CD4-positive, alpha-beta T cell treated with Interleukin-4 for 1 hour (primary cell): Measurements from ENCODE around the gene CTXND1.

Source experiments
- DNase-seq, 2 donors: peaks; one replicate each; pipeline ENCODE4 v3.0.0-alpha.2; 2020 to 2022

CTXND1 gene

DNA sequence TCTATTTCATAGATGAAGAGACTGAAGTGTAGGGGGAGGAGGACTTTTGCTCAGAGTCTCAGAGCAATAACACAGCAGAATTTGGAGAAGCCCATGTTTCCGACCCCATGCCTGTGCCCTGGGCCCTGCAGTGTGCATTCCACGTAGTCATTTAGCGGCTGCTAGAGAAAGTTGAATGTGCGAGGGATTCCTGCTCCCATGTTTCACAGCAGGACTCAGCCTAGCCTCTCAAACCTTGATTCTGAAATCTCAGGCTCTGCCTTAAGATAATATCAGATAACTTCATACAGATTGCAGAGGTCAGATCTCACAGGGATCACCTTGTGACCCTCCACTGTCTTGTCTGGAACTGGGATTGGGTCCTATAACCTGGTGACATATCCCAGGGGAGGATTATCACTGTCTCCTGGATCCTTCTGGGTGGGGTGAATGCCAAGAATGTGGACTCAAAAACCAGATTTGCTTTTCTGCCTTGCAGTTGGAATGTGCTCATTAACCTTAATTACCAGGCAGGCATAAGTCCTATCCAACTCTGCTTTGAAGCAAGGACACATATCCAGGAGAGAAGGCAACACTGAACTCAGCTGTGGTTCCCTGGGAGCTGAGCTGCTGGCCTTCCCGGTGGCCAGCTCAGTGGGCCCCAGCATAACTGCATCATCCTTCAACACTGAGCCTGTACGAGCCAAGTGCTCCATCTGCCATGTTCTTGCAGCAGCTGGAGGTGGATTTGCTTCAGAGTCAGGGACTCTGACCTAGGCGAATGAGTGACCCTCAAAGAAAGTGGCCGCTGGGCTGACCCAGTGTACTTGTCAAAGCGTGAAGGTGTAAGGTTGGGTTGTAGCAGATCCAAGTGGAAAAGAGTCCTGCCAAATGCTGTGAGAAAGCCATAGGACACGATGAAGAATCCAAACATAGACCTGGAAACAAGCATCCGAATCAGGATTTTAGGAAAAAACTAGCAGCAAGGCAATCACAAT, 43.0 kb downstream of the CTXND1 start:
- DNase-seq, result no peak

DNA sequence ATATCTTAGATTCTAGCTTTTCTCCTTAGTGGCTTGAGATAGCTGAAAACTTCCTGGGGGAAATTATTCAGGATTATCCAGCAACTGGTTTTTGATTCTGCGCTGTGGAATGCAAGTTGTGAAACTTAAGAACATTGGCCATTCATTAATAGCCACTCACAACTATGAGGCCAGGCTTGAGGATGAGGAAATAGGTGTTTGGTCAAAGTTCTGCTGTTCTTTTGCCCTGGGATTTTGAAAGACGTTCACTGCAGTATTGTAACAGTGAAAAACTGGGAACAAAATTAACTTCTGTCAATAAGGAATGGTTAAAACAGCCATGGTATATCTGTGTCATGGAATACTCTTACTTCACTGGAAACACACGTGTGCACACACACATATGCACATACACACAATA, 44.1 kb downstream of the CTXND1 start:
- DNase-seq, result no peak

DNA sequence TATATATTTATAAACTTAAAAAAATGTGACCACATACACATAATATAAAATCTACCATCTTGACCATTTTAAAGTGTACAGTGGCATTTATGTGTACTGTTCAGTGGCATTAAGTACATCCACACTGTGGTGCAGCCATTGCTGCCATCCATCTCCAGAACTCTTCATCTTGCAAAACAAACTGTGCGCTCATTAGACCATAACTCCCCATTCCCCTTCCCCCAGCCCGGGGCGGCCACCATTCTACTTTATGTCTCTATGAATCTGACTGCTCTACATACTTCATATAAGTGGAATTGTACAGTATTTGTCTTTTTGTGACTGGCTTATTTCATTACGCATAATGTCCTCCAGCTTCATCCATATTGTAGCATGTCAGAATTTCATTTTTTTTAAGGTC, 47.8 kb downstream of the CTXND1 start:
- no peak for DNase-seq

DNA sequence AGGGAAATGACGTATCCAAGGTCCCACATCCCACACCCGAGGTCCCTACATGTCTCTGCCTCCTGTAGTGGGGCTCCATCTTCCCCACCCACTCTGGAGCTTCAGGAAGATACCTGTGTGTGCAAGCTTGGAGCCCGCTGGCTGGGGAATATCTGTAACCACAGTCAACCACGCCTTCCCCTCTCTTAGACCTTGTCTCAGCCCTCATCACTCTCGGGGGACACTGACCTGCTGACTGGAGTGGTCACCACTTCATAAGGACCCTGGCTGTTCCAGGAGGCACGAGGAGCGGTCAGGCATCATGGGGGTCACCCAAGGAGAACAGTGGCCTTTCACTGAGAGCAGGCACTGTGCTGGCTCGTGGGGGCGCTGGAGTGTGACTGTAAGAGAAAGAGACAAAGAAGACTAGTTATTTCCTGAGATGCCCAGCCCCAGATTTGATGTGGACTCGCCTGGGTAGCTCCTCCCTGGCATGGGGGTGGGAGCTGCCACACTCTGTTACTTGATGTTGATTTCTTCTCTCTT, 48.6 kb downstream of the CTXND1 start:
- no peak for DNase-seq

DNA sequence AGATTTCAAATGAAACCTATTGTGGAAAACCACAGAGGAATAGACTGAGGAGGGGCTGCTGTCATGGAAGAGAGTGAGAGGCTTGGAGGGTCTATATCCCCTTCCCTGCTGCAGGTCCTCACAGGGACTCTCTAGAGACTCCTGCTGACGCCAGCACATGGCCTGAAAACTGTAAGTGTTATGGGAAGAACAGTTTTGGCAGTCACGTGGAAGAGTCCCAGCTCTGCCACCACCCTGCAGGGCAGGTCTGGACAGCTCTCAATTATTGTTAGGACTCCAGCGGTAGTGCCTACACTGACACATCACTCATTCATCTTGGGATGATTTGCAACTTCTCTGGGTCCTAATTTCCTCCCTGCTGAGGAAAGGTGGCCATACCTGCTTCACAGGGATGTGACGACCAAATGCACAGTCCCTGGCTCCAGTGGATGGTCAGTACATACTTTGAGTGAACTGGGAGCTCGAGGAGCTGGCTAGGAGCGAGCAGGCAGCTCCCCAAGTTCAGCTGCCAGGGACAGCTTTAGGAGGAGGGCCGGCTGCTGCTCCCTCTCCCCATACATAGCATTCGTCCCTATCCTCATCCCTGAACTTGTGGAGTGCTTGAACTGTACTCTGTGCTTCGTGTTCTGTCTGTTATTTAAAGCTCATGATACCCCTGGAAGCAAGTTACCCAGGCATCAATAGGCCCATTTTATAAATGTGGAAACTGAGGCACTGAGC, 49.2 kb downstream of the CTXND1 start:
- no peak for DNase-seq

DNA sequence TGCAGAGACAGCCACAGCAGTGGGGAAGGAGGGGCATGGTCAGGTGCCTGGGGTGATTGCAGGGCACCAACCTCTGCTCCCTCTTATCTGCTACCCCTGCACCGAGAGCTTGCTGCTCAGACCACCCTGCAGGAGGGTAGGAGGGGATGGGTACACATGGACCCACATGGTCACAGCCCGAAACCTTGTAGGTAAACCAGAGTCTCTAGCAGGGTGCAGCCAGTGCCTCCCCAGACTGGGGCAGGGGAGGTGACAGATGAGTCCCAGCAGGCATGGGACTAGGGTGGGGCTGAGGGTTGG, 50.0 kb downstream of the CTXND1 start:
- DNase-seq, result no peak

DNA sequence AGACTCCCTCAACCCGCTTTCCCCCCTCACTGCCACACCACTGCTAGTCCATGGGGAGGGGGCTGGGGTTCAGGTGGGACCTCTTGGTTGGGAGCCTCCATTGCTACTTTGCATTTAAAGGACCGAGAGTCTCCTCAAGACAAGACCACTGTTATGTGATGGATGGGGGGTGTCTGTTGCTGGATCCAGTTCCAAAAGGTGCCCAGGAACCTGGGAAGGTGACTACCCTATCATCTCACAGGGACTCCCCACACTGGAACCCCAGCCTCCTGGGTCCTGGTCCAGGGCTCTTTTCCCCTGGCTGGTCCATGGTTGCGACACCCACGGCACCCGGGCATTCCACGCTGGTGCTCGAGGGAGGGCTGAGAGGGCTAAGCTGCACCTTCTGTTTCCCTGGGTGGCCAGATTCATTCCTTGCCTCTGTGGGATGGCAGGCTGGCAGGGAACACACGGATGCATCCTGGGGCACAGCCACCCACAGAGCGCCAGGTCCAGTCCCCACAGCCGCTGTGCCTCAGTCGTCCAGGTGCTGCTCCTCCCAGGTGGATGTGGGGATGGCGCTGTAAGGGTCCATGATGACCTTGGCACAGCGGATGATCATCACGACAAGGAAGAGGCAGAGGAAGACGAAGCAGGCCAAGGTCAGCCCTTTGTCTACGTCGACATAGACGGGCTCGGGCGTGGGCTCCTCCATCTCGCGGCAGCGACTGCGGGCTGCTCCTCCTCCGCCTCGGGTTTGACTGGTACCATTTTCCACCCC, 50.6 kb downstream of the CTXND1 start:
- DNase-seq, result no peak

DNA sequence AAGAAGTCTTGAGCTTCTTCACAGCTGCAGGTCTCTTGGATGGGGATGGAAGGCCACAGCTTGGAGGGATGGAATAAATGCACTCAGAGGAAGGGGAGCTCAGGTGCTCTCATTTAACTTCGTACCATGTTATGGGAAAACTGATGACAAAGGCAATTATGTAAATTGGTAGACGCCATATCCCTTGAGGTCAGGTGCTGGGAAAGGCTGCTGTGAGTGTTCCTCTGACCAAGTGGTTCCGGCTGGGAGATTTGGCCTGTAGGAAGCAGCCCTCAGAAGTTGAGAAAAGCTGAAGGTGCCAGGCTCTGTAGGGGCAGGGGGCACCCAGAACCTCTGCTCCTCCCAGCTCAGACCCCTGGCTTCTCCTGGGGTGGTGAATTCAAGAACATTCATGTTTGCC, 52.1 kb downstream of the CTXND1 start:
- DNase-seq, result no peak

DNA sequence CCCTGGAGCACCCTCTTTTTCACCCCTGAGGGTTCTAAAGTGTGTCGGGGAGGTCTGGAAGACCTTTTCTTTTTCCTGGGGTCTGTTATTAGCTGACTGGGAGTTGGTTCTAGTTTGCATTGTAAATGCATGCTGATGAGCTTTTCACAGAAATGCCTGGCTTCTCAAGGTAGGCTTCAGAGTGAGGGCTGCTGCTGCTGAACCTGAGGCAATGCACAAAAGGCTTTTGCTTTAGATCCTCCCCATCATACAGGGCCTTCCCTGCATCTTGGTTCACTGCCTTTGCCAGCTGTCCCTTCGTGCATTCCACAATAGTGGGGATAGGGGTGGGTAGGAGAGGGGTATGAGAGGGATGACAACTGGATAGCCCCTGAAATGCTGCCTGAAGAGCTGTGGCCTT, 52.6 kb downstream of the CTXND1 start:
- DNase-seq, result no peak

DNA sequence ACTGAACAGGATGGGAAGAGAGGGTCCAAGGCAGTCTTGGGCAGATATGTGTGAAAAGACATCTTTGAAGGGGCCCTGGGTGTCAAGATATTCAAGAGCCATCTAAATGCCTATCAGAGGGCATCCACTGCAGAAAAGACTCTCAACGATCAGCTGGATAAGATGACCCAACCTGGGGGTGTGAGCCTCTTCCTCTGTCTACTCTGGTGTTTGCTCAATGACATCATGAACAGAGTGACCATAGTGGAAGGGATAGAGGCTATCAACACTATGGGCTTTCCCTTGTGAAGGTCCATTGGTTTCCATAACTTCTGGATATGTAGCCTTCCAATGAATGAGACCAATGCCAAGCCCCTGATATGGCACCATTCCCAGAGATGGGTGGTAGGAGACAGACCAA, 57.1 kb downstream of the CTXND1 start:
- DNase-seq, result no peak

DNA sequence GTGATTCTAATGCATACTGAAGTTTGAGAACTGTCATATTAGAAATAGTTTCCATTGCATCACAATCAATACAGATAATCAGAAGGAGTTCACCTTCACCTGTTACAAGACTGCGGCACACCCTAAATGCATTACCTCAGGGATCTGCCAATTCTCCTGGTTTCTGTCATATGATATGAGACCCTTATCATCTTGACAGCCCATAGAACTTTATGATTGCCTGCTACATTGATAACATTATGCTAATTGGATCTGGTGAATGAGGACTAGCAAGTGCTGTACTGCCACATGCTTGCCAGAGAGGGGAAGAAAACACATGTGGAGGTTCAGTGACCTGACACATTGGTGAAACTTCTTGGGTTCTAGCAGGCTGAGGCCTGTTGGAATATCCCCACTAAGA, 57.8 kb downstream of the CTXND1 start:
- DNase-seq, result no peak

DNA sequence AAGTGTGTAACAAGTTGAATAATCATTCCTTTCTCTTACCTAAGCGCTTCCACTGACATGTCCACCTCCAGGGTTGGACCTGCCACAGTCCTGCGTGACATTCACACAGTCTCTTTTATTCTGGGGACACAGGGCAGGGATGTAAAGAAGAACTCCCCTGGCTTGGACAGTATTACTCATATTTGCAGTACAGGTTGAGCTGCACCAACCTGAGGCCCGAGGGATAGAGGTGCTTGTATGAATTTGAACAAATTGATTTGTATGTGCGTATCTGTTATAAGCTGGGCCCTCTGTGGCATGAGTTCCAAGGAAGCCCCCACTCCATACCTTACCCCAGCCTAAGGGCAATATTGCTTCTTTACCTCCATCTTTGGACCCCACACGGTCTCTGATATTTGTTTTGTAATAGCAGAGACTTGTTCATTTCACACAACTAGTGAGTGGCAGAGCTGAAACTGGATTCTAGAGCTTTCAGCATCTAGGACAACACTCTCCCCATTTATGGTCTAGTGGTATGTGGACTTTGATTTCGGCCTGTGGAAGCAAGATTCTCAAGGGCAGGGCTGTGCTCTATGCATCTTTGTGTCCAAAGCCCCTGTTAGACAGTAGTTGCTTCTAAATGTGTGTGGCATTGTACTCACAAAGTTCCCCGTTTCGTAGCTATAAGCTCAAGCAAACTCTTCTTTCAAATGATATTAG, 60.0 kb downstream of the CTXND1 start:
- no peak for DNase-seq

DNA sequence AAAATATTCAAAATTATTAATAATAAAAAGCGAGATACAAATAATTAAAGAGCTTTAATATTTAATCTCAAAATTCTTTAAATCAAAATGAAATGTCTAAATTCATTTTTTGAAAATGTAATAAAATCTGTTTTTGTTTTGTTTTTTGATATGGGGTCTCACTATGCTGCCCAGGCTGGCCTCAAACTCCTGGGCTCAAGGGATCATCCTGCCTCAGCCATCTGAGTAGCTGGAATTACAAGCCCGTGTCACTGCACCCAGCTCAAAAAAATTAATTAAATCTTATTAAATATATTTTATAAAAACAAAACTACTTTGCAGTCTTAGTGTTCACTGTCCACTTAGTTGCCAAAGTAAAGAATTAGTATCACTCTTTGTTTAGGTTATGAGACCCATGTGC, 60.8 kb downstream of the CTXND1 start:
- DNase-seq, result no peak

DNA sequence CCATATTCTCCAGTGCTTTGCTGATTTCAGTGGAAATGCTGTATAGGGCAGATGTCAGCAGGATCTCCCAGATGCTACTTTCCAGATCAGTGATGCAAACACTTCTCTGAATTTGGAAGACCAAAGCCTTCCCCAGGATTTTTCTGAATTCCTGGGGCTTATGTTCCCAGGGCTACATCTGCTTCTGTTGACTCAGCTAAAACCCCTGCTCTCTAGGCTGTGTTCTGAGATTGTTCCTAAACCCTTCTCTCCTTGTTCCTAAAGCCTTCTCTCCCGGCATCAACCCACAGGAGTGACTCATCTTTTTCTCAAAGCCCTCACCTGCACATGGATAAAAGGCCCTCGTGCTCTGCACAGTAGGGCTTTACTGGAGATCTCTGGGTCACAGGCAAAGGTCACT, 63.8 kb downstream of the CTXND1 start:
- no peak for DNase-seq

DNA sequence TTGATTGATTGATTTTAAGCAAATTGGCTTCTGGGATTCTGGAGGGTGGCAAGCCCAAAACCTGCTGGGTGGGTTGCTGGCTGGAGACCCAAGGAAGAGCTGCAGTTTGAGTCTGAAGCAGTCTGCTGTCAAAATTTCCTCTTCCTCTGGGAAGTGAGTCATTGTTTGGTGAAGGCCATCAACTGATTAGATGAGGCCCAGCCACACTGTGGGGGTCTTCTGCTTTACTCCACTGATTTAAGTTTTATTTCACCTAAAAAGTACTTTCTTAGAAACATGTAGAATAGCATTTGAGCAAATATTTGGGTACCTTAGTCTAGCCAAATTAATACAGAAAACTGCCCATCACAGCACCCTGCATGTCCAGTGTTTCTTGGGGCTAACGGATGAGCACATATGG, 65.4 kb downstream of the CTXND1 start:
- DNase-seq, result no peak

DNA sequence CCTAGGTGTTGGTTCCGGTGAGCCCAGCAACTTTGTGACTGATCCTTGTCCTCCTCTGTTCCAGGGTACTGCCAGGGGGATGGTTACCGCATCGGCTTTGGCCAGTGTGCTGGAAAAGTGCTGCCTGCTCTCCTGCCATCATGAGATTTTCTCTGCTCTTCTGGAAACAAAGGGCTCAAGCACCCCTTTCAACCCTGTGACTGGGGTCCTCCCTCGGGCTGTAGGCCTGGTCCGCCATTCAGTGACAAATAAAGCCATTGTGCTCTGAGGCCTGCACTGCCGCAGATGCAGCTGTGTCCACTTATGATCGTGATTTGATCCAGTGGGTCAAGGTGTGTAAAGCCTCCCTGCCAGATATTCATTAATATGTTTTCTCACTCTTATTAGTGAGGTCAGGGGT, 65.9 kb downstream of the CTXND1 start:
- DNase-seq, result no peak

DNA sequence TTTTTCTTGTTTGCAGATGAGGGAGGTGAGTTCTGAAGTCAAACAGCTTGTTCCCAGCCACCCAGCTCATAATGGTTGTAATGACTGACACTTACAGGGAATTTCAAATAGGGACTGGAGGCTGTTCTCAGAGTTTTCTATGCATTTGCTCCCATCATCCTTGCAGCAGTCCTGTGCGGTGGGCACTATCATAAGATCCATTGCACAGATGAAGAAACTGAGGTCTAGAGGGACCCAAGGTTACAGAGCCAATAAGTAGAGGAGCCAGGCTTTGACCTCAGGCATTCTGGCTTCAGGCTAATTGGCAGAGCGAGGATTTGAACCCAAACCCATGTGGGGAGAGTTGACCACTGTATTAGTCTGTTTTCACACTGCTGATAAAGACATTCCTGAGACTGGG, 66.9 kb downstream of the CTXND1 start:
- DNase-seq, result no peak

DNA sequence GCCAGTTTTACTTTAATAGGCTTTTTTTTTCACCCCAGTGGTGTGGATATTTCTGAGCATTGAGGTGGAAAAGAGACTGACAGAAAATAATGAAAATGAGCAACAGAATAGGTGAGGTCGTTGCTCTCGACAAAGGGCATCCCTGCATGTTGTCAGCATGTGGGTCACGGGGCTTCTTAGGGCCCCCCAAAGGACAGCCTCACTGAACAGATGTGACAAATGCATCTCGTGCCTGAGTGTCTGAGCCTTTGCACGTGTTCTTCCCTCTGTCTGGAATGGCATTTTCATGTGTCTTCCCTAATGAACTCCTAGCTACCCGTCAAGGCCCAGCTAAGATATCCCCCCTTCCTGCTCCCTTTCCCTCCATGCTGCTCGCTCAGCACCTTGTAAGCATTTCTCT, 67.5 kb downstream of the CTXND1 start:
- no peak for DNase-seq

DNA sequence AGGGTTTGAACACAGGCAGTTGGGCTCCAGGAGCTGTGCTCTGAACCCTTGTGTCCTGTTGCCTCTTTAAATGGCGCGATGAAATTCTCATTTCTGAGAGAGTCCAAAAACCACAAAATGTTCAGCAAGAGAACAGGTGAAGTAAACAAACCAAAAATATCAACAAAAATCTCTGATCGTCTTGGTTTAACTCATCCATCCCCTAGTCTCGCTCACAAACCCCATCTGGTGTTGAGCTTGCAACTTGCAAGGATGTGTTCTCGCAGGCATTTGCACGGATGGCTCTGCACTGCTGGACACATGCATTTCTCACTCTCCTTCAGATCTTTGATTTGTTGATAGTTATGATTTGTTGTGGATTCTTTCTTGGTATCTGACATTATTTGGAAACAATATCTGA, 68.1 kb downstream of the CTXND1 start:
- no peak for DNase-seq

DNA sequence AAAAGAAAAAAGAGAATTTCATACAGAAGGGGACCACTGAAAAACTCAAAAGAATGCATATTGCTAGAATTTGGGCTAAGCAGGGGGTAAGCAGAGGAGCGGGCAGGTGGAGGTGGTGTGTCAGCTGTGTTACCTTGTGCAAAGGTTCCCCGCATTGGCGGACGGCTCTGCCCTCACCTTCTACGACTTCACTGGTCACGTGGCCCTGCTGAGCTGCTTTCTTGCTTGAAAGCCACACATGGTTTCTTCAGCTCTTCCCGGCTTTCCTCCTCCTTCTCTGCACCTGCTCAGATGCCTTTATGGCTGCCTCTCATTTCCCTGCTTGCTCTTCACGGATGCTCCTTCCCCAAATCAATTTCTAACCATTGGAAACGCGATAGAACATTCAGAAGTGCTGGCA, 68.7 kb downstream of the CTXND1 start:
- no peak for DNase-seq

DNA sequence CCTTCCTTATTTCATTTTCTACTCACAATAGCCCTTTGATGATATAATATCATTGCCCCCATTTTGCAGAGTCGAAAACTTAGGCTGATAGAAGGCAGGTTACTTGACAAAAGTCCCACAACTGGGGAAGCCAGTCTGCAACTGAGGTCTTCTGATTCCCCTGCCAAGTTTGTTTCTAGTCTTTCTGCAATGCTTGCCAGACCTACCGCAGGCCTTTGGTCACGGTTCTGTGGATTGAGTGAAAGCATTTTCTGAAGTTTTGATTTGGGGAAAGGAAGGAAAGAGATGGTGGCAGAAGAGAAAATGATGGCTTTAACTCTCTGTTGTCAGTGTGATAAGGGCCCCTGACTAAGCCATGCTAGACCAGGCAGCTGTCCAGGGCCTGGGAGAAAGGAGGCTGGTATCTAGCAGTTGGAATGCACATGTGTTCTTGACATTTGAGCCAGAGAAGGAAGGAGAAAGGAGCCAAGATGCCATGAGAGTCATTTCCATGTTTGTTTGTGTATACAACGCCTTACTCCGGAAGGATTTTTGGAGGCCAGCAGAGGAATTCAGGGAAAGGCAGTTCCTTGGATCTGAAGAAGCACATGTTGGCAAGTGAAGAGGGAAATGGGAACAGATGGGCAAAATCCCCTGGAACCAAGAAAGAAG, 69.3 kb downstream of the CTXND1 start:
- no peak for DNase-seq

DNA sequence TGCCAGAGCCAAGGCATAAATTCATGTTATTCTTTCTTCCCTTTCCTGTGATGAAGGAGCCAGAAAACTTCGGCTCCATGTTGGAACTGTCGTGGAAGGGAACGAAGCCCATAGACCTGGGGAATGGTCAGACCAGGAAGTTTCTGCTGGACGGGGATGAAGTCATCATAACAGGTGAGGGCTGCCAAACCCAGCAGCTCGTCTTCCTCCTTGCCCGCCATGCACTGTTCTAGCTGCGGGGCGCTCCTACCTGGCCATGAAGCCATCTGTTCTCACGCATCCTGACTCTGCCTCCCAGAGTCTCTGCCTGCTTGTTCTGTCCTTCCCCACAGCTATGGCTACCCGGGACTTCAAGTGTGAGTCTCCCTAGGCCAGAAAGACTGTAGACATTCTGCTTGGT, 71.0 kb downstream of the CTXND1 start:
- DNase-seq, result no peak
